ENCODE data around the gene TJAP1.
A peak's percentile ranks its signal among the peaks of the same experiment; 100 is the strongest.

TJAP1 gene

GRCh38 chr6:43517505-43518357 lies 40.4 kb downstream of the TJAP1 start:
- H3K9me2 ChIP-seq (replicated peaks; ENCODE audit: insufficient read depth, low read length) = no peaks in the 10 kb centered on the region
- peaks cover 22% of the 10 kb centered on the region; the same call in 1 of the 2 replicates for H3K36me3 ChIP-seq (ENCODE audit: low read length)
- H3K27me3 ChIP-seq (ENCODE audit: low read length) = no peaks in the 10 kb centered on the region
- H3K79me2 ChIP-seq (ENCODE audit: insufficient read depth, low read length) = peaks cover 44% of the 10 kb centered on the region
- H2AFZ ChIP-seq (ENCODE audit: low read depth, low read length, severe bottlenecking) = peak overlapping the region; percentile 82
- peak overlapping the region; percentile 88 for H3K4me3 ChIP-seq (ENCODE audit: insufficient read depth, low read length, poor library complexity, severe bottlenecking)
- H3K9me3 ChIP-seq (ENCODE audit: insufficient read depth, low read length) = no peaks in the 10 kb centered on the region
- H3K9ac ChIP-seq (ENCODE audit: low read length) = peak overlapping the region; percentile 86
- 0 out of 2 replicates have a peak, but pooled peaks cover 14% of the 10 kb centered on the region for H3F3A ChIP-seq (ENCODE audit: insufficient read depth)
- H3K4me2 ChIP-seq (ENCODE audit: low read depth, low read length, poor library complexity, severe bottlenecking) = peak overlapping the region; percentile 62
- no peaks in the 10 kb centered on the region for H4K20me1 ChIP-seq (ENCODE audit: low read depth, low read length)
- peak overlapping the region; percentile 29 for H3K27ac ChIP-seq (ENCODE audit: low read depth, low read length)
- TF ChIP-seq CTCF (IDR thresholded peaks at IDR 0.05; ENCODE audit: insufficient read depth, low read length, poor library complexity, severe bottlenecking) (no peak), EZH2phosphoT487 (conservative IDR thresholded peaks at IDR 0.05; ENCODE audit: low read length) (no peak)

DNA sequence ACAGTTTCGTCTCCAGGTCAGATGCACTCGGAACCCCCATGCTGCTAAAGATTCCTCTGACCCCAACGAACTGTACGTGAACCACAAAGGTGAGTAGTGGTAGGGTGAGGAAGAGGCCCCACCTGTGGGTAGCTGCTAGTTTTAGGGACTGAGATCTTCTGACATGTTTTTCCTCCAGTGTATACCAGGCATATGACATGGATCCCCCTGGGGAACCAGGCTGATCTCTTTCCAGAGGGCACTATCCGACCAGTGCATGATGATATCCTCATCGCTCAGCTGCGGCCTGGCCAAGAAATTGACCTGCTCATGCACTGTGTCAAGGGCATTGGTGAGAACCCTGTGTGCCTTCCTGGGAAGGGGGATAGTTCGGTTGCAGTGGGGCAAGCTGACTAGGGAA lies 42.7 kb downstream of the TJAP1 start:
- H4K20me1 ChIP-seq (ENCODE audit: low read depth, low read length) = no peaks in the 10 kb centered on the region
- H3K27ac ChIP-seq (ENCODE audit: low read depth, low read length) = no peak overlapping the region
- no peak overlapping the region for H3K9ac ChIP-seq (ENCODE audit: low read length)
- no peak overlapping the region for H3K4me2 ChIP-seq (ENCODE audit: low read depth, low read length, poor library complexity, severe bottlenecking)
- TF ChIP-seq CTCF (IDR thresholded peaks at IDR 0.05; ENCODE audit: insufficient read depth, low read length, poor library complexity, severe bottlenecking) (no peak), EZH2phosphoT487 (conservative IDR thresholded peaks at IDR 0.05; ENCODE audit: low read length) (no peak)
- no peaks in the 10 kb centered on the region for H3K9me3 ChIP-seq (ENCODE audit: insufficient read depth, low read length)
- H3F3A ChIP-seq (ENCODE audit: insufficient read depth) = 0 out of 2 replicates have a peak, but pooled peaks cover 14% of the 10 kb centered on the region
- H3K79me2 ChIP-seq (ENCODE audit: insufficient read depth, low read length) = peaks cover 44% of the 10 kb centered on the region
- peaks cover 25% of the 10 kb centered on the region; the same call in 1 of the 2 replicates for H3K36me3 ChIP-seq (ENCODE audit: low read length)
- no peak overlapping the region for H2AFZ ChIP-seq (ENCODE audit: low read depth, low read length, severe bottlenecking)
- no peaks in the 10 kb centered on the region for H3K9me2 ChIP-seq (replicated peaks; ENCODE audit: insufficient read depth, low read length)
- no peaks in the 10 kb centered on the region for H3K27me3 ChIP-seq (ENCODE audit: low read length)
- H3K4me3 ChIP-seq (ENCODE audit: insufficient read depth, low read length, poor library complexity, severe bottlenecking) = no peak overlapping the region

GRCh38 chr6:43521836-43522235 lies 44.5 kb downstream of the TJAP1 start:
- Histone ChIP-seq H3K9me2 (replicated peaks; ENCODE audit: insufficient read depth, low read length) (no peaks in the 10 kb centered on the region), H3K9ac (ENCODE audit: low read length) (no peak overlapping the region), H3K79me2 (ENCODE audit: insufficient read depth, low read length) (peaks cover 28% of the 10 kb centered on the region), H3K4me3 (ENCODE audit: insufficient read depth, low read length, poor library complexity, severe bottlenecking) (no peak overlapping the region), H2AFZ (ENCODE audit: low read depth, low read length, severe bottlenecking) (no peak overlapping the region), H3K36me3 (ENCODE audit: low read length) (peaks cover 25% of the 10 kb centered on the region; the same call in 1 of the 2 replicates), H4K20me1 (ENCODE audit: low read depth, low read length) (no peaks in the 10 kb centered on the region), H3K4me2 (ENCODE audit: low read depth, low read length, poor library complexity, severe bottlenecking) (no peak overlapping the region), H3K9me3 (ENCODE audit: insufficient read depth, low read length) (no peaks in the 10 kb centered on the region), H3F3A (ENCODE audit: insufficient read depth) (0 out of 2 replicates have a peak, but pooled peaks cover 14% of the 10 kb centered on the region), H3K27ac (ENCODE audit: low read depth, low read length) (no peak overlapping the region), H3K27me3 (ENCODE audit: low read length) (no peaks in the 10 kb centered on the region)
- TF ChIP-seq EZH2phosphoT487 (conservative IDR thresholded peaks at IDR 0.05; ENCODE audit: low read length) (no peak), CTCF (IDR thresholded peaks at IDR 0.05; ENCODE audit: insufficient read depth, low read length, poor library complexity, severe bottlenecking) (no peak)
